HG02798 (cell line): Measurements from ENCODE around the gene CAPG.
"Not testable (repeated sequence)": the region's sequence is repeated elsewhere in the genome, so short reads cannot be mapped to it uniquely, and the experiment has no call there.

Experiments
- ATAC-seq: cut with Tn5 transposase; IDR thresholded peaks from one replicate; pipeline ENCODE4 v1.9.1; 2021; ENCODE audit warnings: mild to moderate bottlenecking; ENCODE audit not compliant: unreplicated experiment, poor library complexity

The CAPG gene

GRCh38 chr2:85439569-85439968 is 29.4 kb upstream of the CAPG start:
- not testable (repeated sequence) for ATAC-seq

- no peak for ATAC-seq
Observed at GRCh38 chr2:85439025-85439472, 28.9 kb upstream of the CAPG start.

- ATAC-seq = peak; percentile 5
Observed at GRCh38 chr2:85438201-85439024, 28.2 kb upstream of the CAPG start.

- peak; percentile 90 for ATAC-seq
Observed at GRCh38 chr2:85437488-85438200, 27.5 kb upstream of the CAPG start.

GRCh38 chr2:85436836-85437487 is 26.8 kb upstream of the CAPG start:
- no peak for ATAC-seq

- ATAC-seq = no peak
Observed at GRCh38 chr2:85435981-85436835, 26.0 kb upstream of the CAPG start.

- no peak for ATAC-seq
Observed at GRCh38 chr2:85435220-85435958, 25.2 kb upstream of the CAPG start.

- no peak for ATAC-seq
Observed at GRCh38 chr2:85434696-85435095, 24.5 kb upstream of the CAPG start.

- no peak for ATAC-seq
Observed at GRCh38 chr2:85433511-85434089, 23.4 kb upstream of the CAPG start.

GRCh38 chr2:85431570-85432205 is 21.5 kb upstream of the CAPG start:
- no peak for ATAC-seq

- no peak for ATAC-seq
Observed at GRCh38 chr2:85430752-85431569, 20.8 kb upstream of the CAPG start.

GRCh38 chr2:85429924-85430289 is 19.7 kb upstream of the CAPG start:
- no peak for ATAC-seq

- ATAC-seq = no peak
Observed at GRCh38 chr2:85429213-85429923, 19.2 kb upstream of the CAPG start.

GRCh38 chr2:85428343-85428881 is 18.2 kb upstream of the CAPG start:
- ATAC-seq = no peak

- ATAC-seq = no peak
Observed at GRCh38 chr2:85427300-85427835, 17.2 kb upstream of the CAPG start.

- ATAC-seq = no peak
Observed at GRCh38 chr2:85425588-85425987, 15.4 kb upstream of the CAPG start.

- no peak for ATAC-seq
Observed at GRCh38 chr2:85423525-85423924, 13.4 kb upstream of the CAPG start.
